GM23338 (cell line): ENCODE data around the gene DNAI1. TPM values are rescaled to one million over a fixed set of nuclear protein-coding genes. Genes with fewer than 3 reads are reported as not detected.
A peak's percentile ranks its signal among the peaks of the same experiment; 100 is the strongest.

Source experiments
- ATAC-seq: fragments of 200-7000 bp; cut with Tn5 transposase; 3 replicates; pipeline ENCODE4 v1.9.1; 2020
- DNase-seq: peaks from one replicate; pipeline ENCODE4 v3.0.0-alpha.2; 2015; ENCODE audit warnings: low spot score
- H2AFZ ChIP-seq: fragments of 200-600 bp; sonication (generic); 2 replicates; pipeline ENCODE4 v1.8.0; 2016; ENCODE audit warnings: antibody characterized with exemption, mild to moderate bottlenecking, moderate library complexity
- H3F3A ChIP-seq: fragments of 200-600 bp; sonication (generic); replicated peaks from 2 replicates; pipeline ENCODE4 v1.8.0; 2017; ENCODE audit warnings: antibody characterized with exemption, mixed run types, low read depth
- H3K27ac ChIP-seq: fragments of 200-600 bp; sonication (generic); 2 replicates; pipeline ENCODE4 v1.6.1; 2016; ENCODE audit warnings: low read depth
- H3K27me3 ChIP-seq: fragments of 200-600 bp; sonication (generic); 2 replicates; pipeline ENCODE4 v1.8.0; 2016; ENCODE audit warnings: mild to moderate bottlenecking, mixed run types, moderate library complexity; ENCODE audit not compliant: insufficient read depth
- H3K36me3 ChIP-seq: fragments of 200-600 bp; sonication (generic); 2 replicates; pipeline ENCODE4 v1.8.0; 2016; ENCODE audit warnings: mild to moderate bottlenecking; ENCODE audit not compliant: insufficient read depth
- H3K4me1 ChIP-seq: fragments of 200-600 bp; sonication (generic); 2 replicates; pipeline ENCODE4 v1.8.0; 2016; ENCODE audit warnings: mild to moderate bottlenecking, moderate library complexity; ENCODE audit not compliant: insufficient read depth
- H3K4me2 ChIP-seq: fragments of 200-600 bp; sonication (generic); 2 replicates; pipeline ENCODE4 v1.7.1; 2017; ENCODE audit warnings: mixed run types
- H3K4me3 ChIP-seq: fragments of 200-600 bp; sonication (generic); 2 replicates; pipeline ENCODE4 v1.6.1; 2016; ENCODE audit warnings: mixed run types
- H3K79me2 ChIP-seq: fragments of 200-600 bp; sonication (generic); replicated peaks from 2 replicates; pipeline ENCODE4 v1.8.0; 2017; ENCODE audit warnings: mild to moderate bottlenecking; ENCODE audit not compliant: insufficient read depth
- H3K9me2 ChIP-seq: fragments of 200-600 bp; sonication (generic); 2 replicates; pipeline ENCODE4 v1.8.0; 2017; ENCODE audit not compliant: insufficient read depth
- H4K20me1 ChIP-seq: fragments of 200-600 bp; sonication (generic); replicated peaks from 2 replicates; pipeline ENCODE4 v1.8.0; 2017; ENCODE audit warnings: mild to moderate bottlenecking; ENCODE audit not compliant: insufficient read depth
- H3K27ac Mint-ChIP-seq: 2 replicates; pipeline ENCODE4 v1.8.0; 2020; ENCODE audit warnings: inconsistent platforms, mild to moderate bottlenecking, moderate library complexity, mixed read lengths
- H3K27me3 Mint-ChIP-seq: 3 replicates; pipeline ENCODE4 v1.8.0; 2022; ENCODE audit warnings: low read depth, mild to moderate bottlenecking, moderate library complexity, mixed read lengths, inconsistent platforms; ENCODE audit not compliant: insufficient read depth, poor library complexity
- H3K36me3 Mint-ChIP-seq: 3 replicates; pipeline ENCODE4 v1.8.0; 2021; ENCODE audit warnings: low read depth, mild to moderate bottlenecking, inconsistent platforms, moderate library complexity, mixed read lengths
- H3K4me1 Mint-ChIP-seq: 3 replicates; pipeline ENCODE4 v1.8.0; 2020; ENCODE audit warnings: mild to moderate bottlenecking, inconsistent platforms, mixed read lengths
- H3K4me3 Mint-ChIP-seq: 3 replicates; pipeline ENCODE4 v1.8.0; 2021; ENCODE audit warnings: moderate library complexity, mild to moderate bottlenecking, inconsistent platforms, mixed read lengths
- H3K9me3 Mint-ChIP-seq: 3 replicates; pipeline ENCODE4 v1.8.0; 2020; ENCODE audit warnings: moderate library complexity, mild to moderate bottlenecking, inconsistent platforms, mixed read lengths
- CREB1 ChIP-seq: fragments of 250-450 bp; sonication (Bioruptor Pico); IDR thresholded peaks from 2 replicates; pipeline ENCODE4 v1.5.0; 2020; ENCODE audit warnings: low read depth, mild to moderate bottlenecking, moderate library complexity
- CTCF ChIP-seq, 2 experiments: fragments of 200-600 bp in 1 of 2; sonication (generic) in 1 of 2; conservative IDR thresholded peaks; 2 replicates each; pipeline versions ENCODE4 v1.5.1 to v1.6.1; 2016 to 2017; ENCODE audit warnings: antibody characterized with exemption in 2 of 2, low read depth in 2 of 2, mild to moderate bottlenecking in 2 of 2, moderate library complexity in 1 of 2
- ETS1 ChIP-seq: IDR thresholded peaks from 2 replicates; pipeline ENCODE4 v1.6.1; 2016; ENCODE audit warnings: antibody characterized with exemption
- EZH2 ChIP-seq: fragments of 200-600 bp; sonication (generic); IDR thresholded peaks from one replicate; pipeline ENCODE4 v1.8.0; 2017; ENCODE audit warnings: antibody characterized with exemption, mild to moderate bottlenecking, low read depth; ENCODE audit not compliant: unreplicated experiment
- EZH2phosphoT487 ChIP-seq: fragments of 200-600 bp; sonication (generic); IDR thresholded peaks from one replicate; pipeline ENCODE4 v1.8.1; 2018; ENCODE audit warnings: antibody characterized with exemption; ENCODE audit not compliant: unreplicated experiment
- JUNB ChIP-seq: IDR thresholded peaks from one replicate; pipeline ENCODE4 v1.6.1; 2016; ENCODE audit warnings: antibody characterized with exemption; ENCODE audit not compliant: unreplicated experiment
- NANOG ChIP-seq: IDR thresholded peaks from 2 replicates; pipeline ENCODE4 v1.6.1; 2016; ENCODE audit warnings: antibody characterized with exemption, borderline replicate concordance
- POLR2AphosphoS5 ChIP-seq: IDR thresholded peaks from 2 replicates; pipeline ENCODE4 v1.6.1; 2016; ENCODE audit warnings: antibody characterized with exemption, low read depth
- REST ChIP-seq: IDR thresholded peaks from one replicate; pipeline ENCODE4 v1.6.1; 2018; ENCODE audit warnings: antibody characterized with exemption; ENCODE audit not compliant: unreplicated experiment
- STAT1 ChIP-seq: IDR thresholded peaks from one replicate; pipeline ENCODE4 v1.6.1; 2016; ENCODE audit warnings: antibody characterized with exemption; ENCODE audit not compliant: unreplicated experiment
- ZNF114 ChIP-seq: fragments of 250-450 bp; sonication (Bioruptor Pico); IDR thresholded peaks from 2 replicates; pipeline ENCODE4 v1.5.0; 2020; ENCODE audit warnings: mild to moderate bottlenecking, moderate library complexity
- ZNF331 ChIP-seq: fragments of 250-450 bp; sonication (Bioruptor Pico); IDR thresholded peaks from 2 replicates; pipeline ENCODE4 v1.5.0; 2020; ENCODE audit warnings: low read depth, mild to moderate bottlenecking, moderate library complexity
- ZNF462 ChIP-seq: fragments of 250-450 bp; sonication (Bioruptor Pico); IDR thresholded peaks from 2 replicates; pipeline ENCODE4 v1.5.0; 2020; ENCODE audit warnings: mild to moderate bottlenecking, moderate library complexity
- polyA plus RNA-seq: library from polyadenylated mRNA; unstranded; fragments of >200 nt; fragmentation: Nextera tagmentation; extraction: Ambion mirVana; gene quantifications from 2 replicates; pipeline ENCODE4 v1.2.1, GENCODE V29; 2016
- total RNA-seq: library from RNA; depleted of rRNA; stranded (reverse); fragments of >200 nt; shearing (Covaris generic); gene quantifications from 2 replicates; pipeline ENCODE4 v1.2.3, GENCODE V29; 2014

DNAI1 gene
- total and polyA plus RNA-seq, 2 experiments from 2014 or later, result 1.0 to 1.1 TPM

GRCh38 chr9:34559624-34560455 is 101.2 kb downstream of the DNAI1 start:
- Mint-ChIP-seq H3K9me3 (no peaks in the 10 kb centered on the region), H3K4me1 (peaks cover 41% of the 10 kb centered on the region), H3K36me3 (no peaks in the 10 kb centered on the region), H3K4me3 (peak overlapping the region; percentile 42), H3K27me3 (peaks cover 19% of the 10 kb centered on the region), H3K27ac (no peak overlapping the region)
- peak overlapping the region; percentile 62; the same call in 1 of the 2 replicates for H3K4me2 ChIP-seq
- no peaks in the 10 kb centered on the region for H3K36me3 ChIP-seq
- no peaks in the 10 kb centered on the region for H3F3A ChIP-seq
- H3K27me3 ChIP-seq, result no peaks in the 10 kb centered on the region
- ATAC-seq, result peak; percentile 56
- H2AFZ ChIP-seq, result 0 out of 2 replicates have a peak overlapping the region, but pooled peaks have one; percentile 23
- no peak for TF ChIP-seq CREB1 (CRISPR knock-in tag)
- TF ChIP-seq EZH2, result no peak
- no peak for TF ChIP-seq NANOG
- no peak for TF ChIP-seq REST
- TF ChIP-seq ZNF462 (CRISPR knock-in tag), result no peak
- TF ChIP-seq STAT1, result no peak
- TF ChIP-seq ZNF331 (CRISPR knock-in tag), result no peak
- TF ChIP-seq EZH2phosphoT487, result no peak
- TF ChIP-seq ZNF114 (CRISPR knock-in tag), result no peak
- TF ChIP-seq ETS1, result no peak
- no peak for TF ChIP-seq JUNB
- no peak for TF ChIP-seq CTCF (conservative IDR thresholded peaks at IDR 0.05; ENCODE audit: low read depth in 2 of 2)
- TF ChIP-seq POLR2AphosphoS5, result no peak
- no peaks in the 10 kb centered on the region for H3K79me2 ChIP-seq
- no peak overlapping the region for H3K27ac ChIP-seq
- H3K4me1 ChIP-seq, result peaks cover 21% of the 10 kb centered on the region
- DNase-seq, result no peak
- no peaks in the 10 kb centered on the region for H3K9me2 ChIP-seq
- no peaks in the 10 kb centered on the region; the same call in 1 of the 2 replicates for H4K20me1 ChIP-seq
- H3K4me3 ChIP-seq, result no peak overlapping the region
